ENCODE results near the gene FRRS1.

The FRRS1 gene

GRCh38 chr1:99751877-99752504 lies 14.4 kb downstream of the FRRS1 start:
- no peak for TF ChIP-seq CTCF (IDR thresholded peaks at IDR 0.05; ENCODE audit: control insufficient read depth, extremely low read depth, insufficient read depth)
- DNase-seq (ENCODE audit: low read depth) = no peak
- H3K4me3 ChIP-seq (ENCODE audit: low read depth, low read length) = no peak overlapping the region

GRCh38 chr1:99749504-99750347 lies 16.7 kb downstream of the FRRS1 start:
- no peak for TF ChIP-seq CTCF (IDR thresholded peaks at IDR 0.05; ENCODE audit: control insufficient read depth, extremely low read depth, insufficient read depth)
- DNase-seq (ENCODE audit: low read depth) = no peak
- H3K4me3 ChIP-seq (ENCODE audit: low read depth, low read length) = no peak overlapping the region

- no peak for TF ChIP-seq CTCF (IDR thresholded peaks at IDR 0.05; ENCODE audit: control insufficient read depth, extremely low read depth, insufficient read depth)
- H3K4me3 ChIP-seq (ENCODE audit: low read depth, low read length) = no peak overlapping the region
- no peak for DNase-seq (ENCODE audit: low read depth)
Measured at GRCh38 chr1:99748419-99748818, 18.0 kb downstream of the FRRS1 start.

GRCh38 chr1:99745684-99746083 lies 20.8 kb downstream of the FRRS1 start:
- no peak for DNase-seq (ENCODE audit: low read depth)
- H3K4me3 ChIP-seq (ENCODE audit: low read depth, low read length) = no peak overlapping the region
- TF ChIP-seq CTCF (IDR thresholded peaks at IDR 0.05; ENCODE audit: control insufficient read depth, extremely low read depth, insufficient read depth) = no peak

GRCh38 chr1:99745061-99745460 lies 21.4 kb downstream of the FRRS1 start:
- H3K4me3 ChIP-seq (ENCODE audit: low read depth, low read length) = no peak overlapping the region
- no peak for TF ChIP-seq CTCF (IDR thresholded peaks at IDR 0.05; ENCODE audit: control insufficient read depth, extremely low read depth, insufficient read depth)
- peak; percentile 74 for DNase-seq (ENCODE audit: low read depth)

- H3K4me3 ChIP-seq (ENCODE audit: low read depth, low read length) = no peak overlapping the region
- no peak for TF ChIP-seq CTCF (IDR thresholded peaks at IDR 0.05; ENCODE audit: control insufficient read depth, extremely low read depth, insufficient read depth)
- no peak for DNase-seq (ENCODE audit: low read depth)
Measured at GRCh38 chr1:99740141-99740540, 26.3 kb downstream of the FRRS1 start.

All from LNCaP clone FGC (cell line).